HepG2 (cell line): ENCODE data around the gene RAE1. TPM values are rescaled to one million over a fixed set of nuclear protein-coding genes. Genes with fewer than 3 reads are reported as not detected.

Experiments used
- ATAC-seq: fragments of 200-7000 bp; cut with Tn5 transposase; 3 replicates; pipeline ENCODE4 v1.9.1; 2020; ENCODE audit warnings: mild to moderate bottlenecking, moderate library complexity
- BruUV-seq: library from RNA; stranded (reverse); fragments of 400-500 nt; replicated peaks from 2 replicates; lab custom pipeline; 2021; lab: Mats Ljungman, UMichigan
- CTCF ChIA-PET: fragments of 300-600 bp; formaldehyde crosslinking; extraction: SDS; loops from one replicate; lab custom pipeline; 2021; ENCODE audit warnings: low total read pairs, inconsistent platforms, low intra/inter-chr PET ratio; lab: Yijun Ruan, JAX
- POLR2A ChIA-PET: fragments of 350-600 bp; sonication (Branson Sonifier 250); formaldehyde crosslinking; loops from one replicate; lab custom pipeline; 2020; ENCODE audit warnings: antibody characterized with exemption, inconsistent platforms; lab: Yijun Ruan, JAX
- DNase-seq: peaks from one replicate; pipeline ENCODE4 v3.0.0-alpha.2; 2015; ENCODE audit warnings: low spot score
- FAIRE-seq: peaks from 3 replicates; lab custom pipeline; 2011; peaks lifted over from hg19 to GRCh38; lab: Jason Lieb, UNC
- H2AFZ ChIP-seq: one replicate; pipeline ENCODE4 v1.6.1; 2011; ENCODE audit warnings: low read length, inconsistent platforms
- H3K27ac ChIP-seq: fragments of 300-600 bp; 3 replicates; pipeline ENCODE4 v1.8.0; 2011; ENCODE audit warnings: mixed run types, mild to moderate bottlenecking, mixed read lengths, low read length, inconsistent platforms; ENCODE audit not compliant: insufficient read depth; ENCODE audit errors: extremely low read length
- H3K27me3 ChIP-seq, 2 experiments: fragments of 200-600 bp in 1 of 2; 2 replicates in 1 of 2; 3 replicates in 1 of 2; pipeline versions ENCODE4 v1.6.0 to v1.8.0; 2011; ENCODE audit warnings: low read length in 2 of 2, mild to moderate bottlenecking in 2 of 2, moderate library complexity in 2 of 2, inconsistent platforms in 1 of 2; ENCODE audit not compliant: insufficient read depth in 2 of 2, control insufficient read depth in 1 of 2
- H3K36me3 ChIP-seq, 2 experiments: fragments of 200-600 bp in 1 of 2; replicated peaks in 1 of 2; 2 replicates in 1 of 2; 3 replicates in 1 of 2; pipeline versions ENCODE4 v1.5.1 to v1.8.0; 2011; ENCODE audit warnings: low read length in 2 of 2, inconsistent platforms in 1 of 2; ENCODE audit not compliant: insufficient read depth in 2 of 2, control insufficient read depth in 1 of 2
- H3K4me1 ChIP-seq: 2 replicates; pipeline ENCODE4 v1.5.1; 2012; ENCODE audit warnings: low read length, inconsistent platforms; ENCODE audit not compliant: insufficient read depth
- H3K4me2 ChIP-seq: 2 replicates; pipeline ENCODE4 v1.6.0; 2011; ENCODE audit warnings: low read depth, low read length, inconsistent platforms
- H3K4me3 ChIP-seq, 3 experiments: fragments of 200-600 bp in 1 of 3; sonication (generic), shearing (Covaris generic) in 1 of 3; replicated peaks in 1 of 3; 2 replicates each; pipeline ENCODE4 v1.5.1; 2011 to 2016; ENCODE audit warnings: low read length in 3 of 3, inconsistent platforms in 2 of 3, low read depth in 2 of 3, mild to moderate bottlenecking in 2 of 3, control low read depth in 1 of 3, mixed read lengths in 1 of 3; ENCODE audit not compliant: insufficient read depth in 1 of 3
- H3K79me2 ChIP-seq: one replicate; pipeline ENCODE4 v1.6.1; 2011; ENCODE audit warnings: low read length, inconsistent platforms; ENCODE audit not compliant: insufficient read depth
- H3K9ac ChIP-seq: 2 replicates; pipeline ENCODE4 v1.6.0; 2011; ENCODE audit warnings: mild to moderate bottlenecking, low read depth, low read length, inconsistent platforms; ENCODE audit not compliant: insufficient read depth
- H3K9me3 ChIP-seq: 2 replicates; pipeline ENCODE4 v1.5.1; 2012; ENCODE audit warnings: mild to moderate bottlenecking, low read length
- H4K20me1 ChIP-seq: 2 replicates; pipeline ENCODE4 v1.6.0; 2011; ENCODE audit warnings: inconsistent platforms, mild to moderate bottlenecking, low read length, moderate library complexity; ENCODE audit not compliant: insufficient read depth
- ATM ChIP-seq: fragments of 450-650 bp; IDR thresholded peaks from 2 replicates; pipeline ENCODE4 v1.7.1; 2017; ENCODE audit warnings: mild to moderate bottlenecking, borderline replicate concordance
- CBX2 ChIP-seq, 2 experiments: fragments of 200-600 bp in 1 of 2; sonication (generic); formaldehyde crosslinking in 1 of 2; IDR thresholded peaks; 2 replicates each; pipeline versions ENCODE4 v1.7.0 to v1.8.1; 2018 to 2022; ENCODE audit warnings: low read depth in 2 of 2, low read length in 1 of 2, mild to moderate bottlenecking in 1 of 2, missing genetic modification reagents in 1 of 2
- MAFF ChIP-seq: IDR thresholded peaks from 2 replicates; pipeline ENCODE4 v1.6.1; 2011; ENCODE audit warnings: low read depth, low read length, improper control_type of control experiment
- MAFK ChIP-seq, 2 experiments: IDR thresholded peaks in 1 of 2; conservative IDR thresholded peaks in 1 of 2; 2 replicates each; pipeline ENCODE4 v1.6.1; 2011; ENCODE audit warnings: improper control_type of control experiment in 2 of 2, low read length in 2 of 2
- RAD51 ChIP-seq: fragments of 450-650 bp; IDR thresholded peaks from 2 replicates; pipeline ENCODE4 v1.6.1; 2016; ENCODE audit warnings: borderline replicate concordance
- RELA ChIP-seq: sonication (generic); formaldehyde crosslinking; IDR thresholded peaks from 2 replicates; pipeline ENCODE4 v1.4.0; 2020; ENCODE audit warnings: missing genetic modification reagents
- SOX13 ChIP-seq, 3 experiments: fragments of 450-650 bp in 1 of 3; sonication (generic) in 1 of 3; formaldehyde crosslinking in 1 of 3; IDR thresholded peaks in 2 of 3; conservative IDR thresholded peaks in 1 of 3; 2 replicates each; pipeline versions ENCODE4 v1.5.0 to v1.6.1; 2016 to 2020; ENCODE audit warnings: antibody characterized with exemption in 1 of 3, mild to moderate bottlenecking in 1 of 3, missing compliant biosample characterization in 1 of 3, missing genetic modification reagents in 1 of 3, moderate library complexity in 1 of 3
- ZBTB21 ChIP-seq: sonication (generic); formaldehyde crosslinking; IDR thresholded peaks from 2 replicates; pipeline ENCODE4 v1.4.0; 2020; ENCODE audit warnings: missing genetic modification reagents
- ZBTB49 ChIP-seq: sonication (generic); formaldehyde crosslinking; IDR thresholded peaks from 2 replicates; pipeline ENCODE4 v1.4.0; 2020; ENCODE audit warnings: missing genetic modification reagents, borderline replicate concordance
- ZNF674 ChIP-seq: sonication (generic); formaldehyde crosslinking; IDR thresholded peaks from 2 replicates; pipeline ENCODE4 v1.5.0; 2020; ENCODE audit warnings: low read depth, mild to moderate bottlenecking, missing genetic modification reagents
- ZSCAN21 ChIP-seq: sonication (generic); formaldehyde crosslinking; IDR thresholded peaks from 2 replicates; pipeline ENCODE4 v1.8.0; 2022; ENCODE audit warnings: mild to moderate bottlenecking, missing genetic modification reagents, moderate library complexity, borderline replicate concordance
- WGBS: methylation state at CpG from one replicate; pipeline ENCODE4 v1.1.6; 2017; ENCODE audit warnings: low lambda C conversion rate; 5-methylcytosine and 5-hydroxymethylcytosine counted together
- in situ Hi-C: cut with HindIII; loops from 2 replicates; pipeline ENCODE4 v1.10.0; 2017; ENCODE audit warnings: low pct_unique_long_range_greater_than_20kb; ENCODE audit not compliant: extremely low pct_ligation_motif_present
- intact Hi-C: fragments of 100-400 bp; cut with micrococcal nuclease; formaldehyde crosslinking; loops from one replicate; pipeline ENCODE4 v1.10.0; 2022; ENCODE audit not compliant: unreplicated experiment
- polyA plus RNA-seq, 8 experiments: library from polyadenylated mRNA; depleted of rRNA in 3 of 8; stranded (reverse) in 7 of 8; unstranded in 1 of 8; fragments of >200 nt; fragmentation: Illumina TruSeq in 4 of 8; extraction: Trizol in 4 of 8; gene quantifications; 2 replicates each; pipeline versions ENCODE4 v1.2.1 to v1.2.3, GENCODE V29; 2011 to 2016; ENCODE audit warnings: low read depth in 4 of 8, missing spikeins in 1 of 8, mixed read lengths in 1 of 8; ENCODE audit not compliant: insufficient read depth in 1 of 8
- total RNA-seq, 5 experiments: library from RNA; depleted of rRNA; stranded (reverse); fragments of >200 nt; fragmentation: Illumina TruSeq; extraction: Trizol; gene quantifications; 2 replicates each; pipeline ENCODE4 v1.2.3, GENCODE V29; 2016; ENCODE audit warnings: low read depth in 1 of 5

Gene RAE1
- total and polyA plus RNA-seq, 2 of the 13 experiments (the other 11 are each of a cell fraction or from before 2014, with no cell fraction given): 36.1 to 72.9 TPM

DNA sequence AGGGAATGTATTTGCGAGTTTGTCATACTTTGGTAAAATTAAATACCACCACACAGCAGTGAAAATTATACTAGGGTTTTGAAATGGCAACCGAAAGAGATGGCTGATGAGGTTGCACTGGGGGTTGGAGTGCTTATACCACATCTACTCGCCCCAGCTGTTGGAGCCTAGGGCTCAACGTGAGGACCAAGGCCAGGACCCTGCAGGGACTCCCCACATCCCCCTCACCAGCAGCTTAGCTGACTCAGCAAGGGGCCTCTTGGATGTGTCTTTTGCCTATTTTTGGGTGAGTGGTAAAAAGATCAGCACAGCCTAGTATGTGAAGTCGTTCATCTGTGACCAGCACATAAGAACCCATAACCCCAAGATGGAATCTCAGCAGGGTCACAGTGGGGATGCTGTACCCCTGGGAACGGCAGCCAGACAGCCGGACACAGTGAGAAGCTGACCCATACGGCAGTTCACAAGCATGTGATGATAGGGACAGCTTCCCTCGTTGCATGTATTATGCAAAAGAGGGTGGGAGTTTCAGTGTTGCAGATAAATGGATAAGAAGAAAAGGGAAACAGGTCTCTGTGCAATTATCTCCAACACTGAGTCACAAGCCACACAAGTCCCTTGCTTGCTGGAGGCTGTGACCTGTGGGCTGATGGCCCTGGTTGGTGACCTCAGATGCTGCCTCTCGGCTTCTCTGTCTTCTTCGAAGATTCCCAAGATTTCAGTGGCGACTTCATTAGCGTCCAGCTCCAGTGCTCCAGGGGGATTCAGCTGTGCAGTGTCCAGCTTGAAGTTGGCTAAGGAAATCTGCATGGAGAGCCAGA is 42.4 kb upstream of the RAE1 start:
- H3K27ac ChIP-seq: no peak overlapping the region
- FAIRE-seq: no peak
- H3K9ac ChIP-seq: no peak overlapping the region
- no peaks in the 10 kb centered on the region for H3K79me2 ChIP-seq
- no TSS peak for BruUV-seq
- no peaks in the 10 kb centered on the region for H3K9me3 ChIP-seq
- TF ChIP-seq ZSCAN21 (CRISPR knock-in tag) (no peak), MAFF (0 out of 2 replicates have a peak, but pooled peaks have one; percentile 36), RELA (no peak), ZBTB49 (CRISPR knock-in tag) (no peak), ZNF674 (no peak), CBX2 (IDR thresholded peaks at IDR 0.05; ENCODE audit: low read depth, low read length) (no peak), CBX2 (CRISPR knock-in tag; IDR thresholded peaks at IDR 0.05; ENCODE audit: low read depth) (no peak), ZBTB21 (CRISPR knock-in tag) (no peak), ATM (no peak), RAD51 (no peak), MAFK (conservative IDR thresholded peaks at IDR 0.05 in 1 of 2, IDR thresholded peaks at IDR 0.05 in 1 of 2; ENCODE audit: low read length in 2 of 2) (peak; percentile 42 to 80; a peak in 3 of 4 replicates), SOX13 (IDR thresholded peaks at IDR 0.05) (no peak), SOX13 (CRISPR knock-in tag; conservative IDR thresholded peaks at IDR 0.05 in 1 of 2, IDR thresholded peaks at IDR 0.05 in 1 of 2) (no peak)
- TF ChIP-seq, all 625 proteins: peak for 2
- Histone ChIP-seq H3K4me3 (no peak overlapping the region), H3K4me2 (no peak overlapping the region), H3K27me3 (peaks cover 3 to 62% of the 10 kb centered on the region in 2 experiments; a peak in 4 of 5 replicates), H4K20me1 (no peaks in the 10 kb centered on the region), H3K36me3 (no peaks in the 10 kb centered on the region), H2AFZ (no peak overlapping the region), H3K4me1 (no peaks in the 10 kb centered on the region)
- ATAC-seq (no peak), DNase-seq (no peak)
- ChIA-PET POLR2A (no interaction called here), CTCF (no interaction called here)
- in situ Hi-C loops: no loop called here
- 10% methylated on average over 13 of the region's 13 CpGs for WGBS
- intact Hi-C loops: no loop called here
